C4-2B (cell line): ENCODE data around the gene KMT2D.
"Not testable (repeated sequence)": the region's sequence is repeated elsewhere in the genome, so short reads cannot be mapped to it uniquely, and the experiment has no call there.

Experiments used
- H3K27ac ChIP-seq: fragments of 450-650 bp; 2 replicates; pipeline ENCODE4 v1.5.1; 2017
- CTCF ChIP-seq: fragments of 450-650 bp; conservative IDR thresholded peaks from 2 replicates; pipeline ENCODE4 v1.5.1; 2017; ENCODE audit warnings: mild to moderate bottlenecking
- ZFX ChIP-seq: fragments of 450-650 bp; IDR thresholded peaks from 2 replicates; pipeline ENCODE4 v1.6.1; 2017

The KMT2D gene

GRCh38 chr12:49084438-49084837, 23.8 kb upstream of the KMT2D start:
- TF ChIP-seq ZFX (no peak), CTCF (no peak)
- no peak overlapping the region for H3K27ac ChIP-seq

GRCh38 chr12:49079793-49080192, 19.2 kb upstream of the KMT2D start:
- no peak overlapping the region for H3K27ac ChIP-seq
- TF ChIP-seq ZFX (no peak), CTCF (no peak)

- H3K27ac ChIP-seq: no peak overlapping the region
- no peak for TF ChIP-seq ZFX
- TF ChIP-seq CTCF: no peak
These were observed 10.4 kb upstream of the KMT2D start for GRCh38 chr12:49070971-49071370.

- H3K27ac ChIP-seq: peak within 1 kb of the TSS; percentile 42
- TF ChIP-seq CTCF (no peak; the same call in 1 of the 2 replicates), ZFX (no peak)
These were observed 9.1 kb upstream of the KMT2D start, which contains the start of gene RHEBL1 for GRCh38 chr12:49069507-49070346. TSS of gene RHEBL1 (minus strand) at chr12:49069979. CDS start at chr12:49069785, 194 bp downstream.

GRCh38 chr12:49068879-49069506, 8.4 kb upstream of the KMT2D start:
- no peak for TF ChIP-seq CTCF
- no peak for TF ChIP-seq ZFX
- H3K27ac ChIP-seq: peak overlapping the region; percentile 42

GRCh38 chr12:49066120-49066519, 5.5 kb upstream of the KMT2D start:
- no peak overlapping the region for H3K27ac ChIP-seq
- TF ChIP-seq ZFX (no peak), CTCF (no peak)

GRCh38 chr12:49064767-49065152, 4.2 kb upstream of the KMT2D start:
- no peak for TF ChIP-seq CTCF

GRCh38 chr12:49061916-49062315, 1.3 kb upstream of the KMT2D start:
- not testable (repeated sequence) for H3K27ac ChIP-seq

More at GRCh38 chr12:49064767-49065152, 4.2 kb upstream of the KMT2D start:
- H3K27ac ChIP-seq: no peak overlapping the region
